HEK293 (cell line): ENCODE measurements around the gene RAD51.

Experiments
- CTCF ChIP-seq: fragments of 450-650 bp; formaldehyde crosslinking; IDR thresholded peaks from 2 replicates; pipeline ENCODE4 v1.5.1; 2016; ENCODE audit warnings: missing biosample characterization, missing genetic modification characterization
- KLF10 ChIP-seq: fragments of 450-650 bp; IDR thresholded peaks from 2 replicates; pipeline ENCODE4 v1.5.1; 2018; ENCODE audit warnings: missing biosample characterization, mild to moderate bottlenecking, missing genetic modification characterization
- TCF7L2 ChIP-seq: IDR thresholded peaks from 2 replicates; pipeline ENCODE4 v1.6.1; 2011; ENCODE audit warnings: low read depth, mild to moderate bottlenecking, inconsistent platforms, low read length, moderate library complexity, borderline replicate concordance
- ZNF274 ChIP-seq, 2 experiments: fragments of 200-500 bp in 1 of 2; fragments of 450-650 bp in 1 of 2; sonication (Bioruptor generic) in 1 of 2; formaldehyde crosslinking in 1 of 2; IDR thresholded peaks; 2 replicates each; pipeline versions ENCODE4 v1.5.1 to v1.6.1; 2014 to 2016; ENCODE audit warnings: borderline replicate concordance in 1 of 2, inconsistent platforms in 1 of 2, low read length in 1 of 2, missing biosample characterization in 1 of 2, missing genetic modification characterization in 1 of 2
- ZNF530 ChIP-seq: fragments of 450-650 bp; formaldehyde crosslinking; IDR thresholded peaks from 2 replicates; pipeline ENCODE4 v1.5.1; 2016; ENCODE audit warnings: low read depth, missing biosample characterization, missing genetic modification characterization
- ZNF76 ChIP-seq: fragments of 450-650 bp; formaldehyde crosslinking; IDR thresholded peaks from 2 replicates; pipeline ENCODE4; 2016; ENCODE audit warnings: low read depth, missing biosample characterization, missing genetic modification characterization, borderline replicate concordance
- TF ChIP-seq, protein P1 (sequence below): fragments of 450-650 bp; formaldehyde crosslinking; IDR thresholded peaks from 2 replicates; pipeline ENCODE4 v1.5.1; 2017; ENCODE audit warnings: missing biosample characterization, missing genetic modification characterization
- TF ChIP-seq, protein P2 (sequence below): fragments of 450-650 bp; formaldehyde crosslinking; IDR thresholded peaks from 2 replicates; pipeline ENCODE4 v1.5.1; 2016; ENCODE audit warnings: missing biosample characterization, missing genetic modification characterization
- TF ChIP-seq, protein P3 (sequence below): fragments of 450-650 bp; formaldehyde crosslinking; optimal IDR thresholded peaks from 2 replicates; pipeline ENCODE3; 2016; ENCODE audit warnings: missing biosample characterization, mild to moderate bottlenecking, missing genetic modification characterization

GRCh38 chr15:40743485-40743901 is 48.5 kb downstream of the RAD51 start:
- no peak for TF ChIP-seq CTCF (tag by site-specific recombination)
- TF ChIP-seq, protein P1, sequence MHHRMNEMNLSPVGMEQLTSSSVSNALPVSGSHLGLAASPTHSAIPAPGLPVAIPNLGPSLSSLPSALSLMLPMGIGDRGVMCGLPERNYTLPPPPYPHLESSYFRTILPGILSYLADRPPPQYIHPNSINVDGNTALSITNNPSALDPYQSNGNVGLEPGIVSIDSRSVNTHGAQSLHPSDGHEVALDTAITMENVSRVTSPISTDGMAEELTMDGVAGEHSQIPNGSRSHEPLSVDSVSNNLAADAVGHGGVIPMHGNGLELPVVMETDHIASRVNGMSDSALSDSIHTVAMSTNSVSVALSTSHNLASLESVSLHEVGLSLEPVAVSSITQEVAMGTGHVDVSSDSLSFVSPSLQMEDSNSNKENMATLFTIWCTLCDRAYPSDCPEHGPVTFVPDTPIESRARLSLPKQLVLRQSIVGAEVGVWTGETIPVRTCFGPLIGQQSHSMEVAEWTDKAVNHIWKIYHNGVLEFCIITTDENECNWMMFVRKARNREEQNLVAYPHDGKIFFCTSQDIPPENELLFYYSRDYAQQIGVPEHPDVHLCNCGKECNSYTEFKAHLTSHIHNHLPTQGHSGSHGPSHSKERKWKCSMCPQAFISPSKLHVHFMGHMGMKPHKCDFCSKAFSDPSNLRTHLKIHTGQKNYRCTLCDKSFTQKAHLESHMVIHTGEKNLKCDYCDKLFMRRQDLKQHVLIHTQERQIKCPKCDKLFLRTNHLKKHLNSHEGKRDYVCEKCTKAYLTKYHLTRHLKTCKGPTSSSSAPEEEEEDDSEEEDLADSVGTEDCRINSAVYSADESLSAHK (tag by site-specific recombination): no peak
- TF ChIP-seq TCF7L2: no peak
- TF ChIP-seq, protein P2, sequence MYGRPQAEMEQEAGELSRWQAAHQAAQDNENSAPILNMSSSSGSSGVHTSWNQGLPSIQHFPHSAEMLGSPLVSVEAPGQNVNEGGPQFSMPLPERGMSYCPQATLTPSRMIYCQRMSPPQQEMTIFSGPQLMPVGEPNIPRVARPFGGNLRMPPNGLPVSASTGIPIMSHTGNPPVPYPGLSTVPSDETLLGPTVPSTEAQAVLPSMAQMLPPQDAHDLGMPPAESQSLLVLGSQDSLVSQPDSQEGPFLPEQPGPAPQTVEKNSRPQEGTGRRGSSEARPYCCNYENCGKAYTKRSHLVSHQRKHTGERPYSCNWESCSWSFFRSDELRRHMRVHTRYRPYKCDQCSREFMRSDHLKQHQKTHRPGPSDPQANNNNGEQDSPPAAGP (tag by site-specific recombination): no peak
- TF ChIP-seq ZNF274 (IDR thresholded peaks at IDR 0.05; ENCODE audit: low read length): no peak
- TF ChIP-seq ZNF274 (tag by site-specific recombination; IDR thresholded peaks at IDR 0.05; ENCODE audit: borderline replicate concordance): no peak
- no peak for TF ChIP-seq KLF10 (tag by site-specific recombination)
- TF ChIP-seq, protein P3, sequence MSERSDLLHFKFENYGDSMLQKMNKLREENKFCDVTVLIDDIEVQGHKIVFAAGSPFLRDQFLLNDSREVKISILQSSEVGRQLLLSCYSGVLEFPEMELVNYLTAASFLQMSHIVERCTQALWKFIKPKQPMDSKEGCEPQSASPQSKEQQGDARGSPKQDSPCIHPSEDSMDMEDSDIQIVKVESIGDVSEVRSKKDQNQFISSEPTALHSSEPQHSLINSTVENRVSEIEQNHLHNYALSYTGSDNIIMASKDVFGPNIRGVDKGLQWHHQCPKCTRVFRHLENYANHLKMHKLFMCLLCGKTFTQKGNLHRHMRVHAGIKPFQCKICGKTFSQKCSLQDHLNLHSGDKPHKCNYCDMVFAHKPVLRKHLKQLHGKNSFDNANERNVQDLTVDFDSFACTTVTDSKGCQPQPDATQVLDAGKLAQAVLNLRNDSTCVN (tag by site-specific recombination): no peak
- no peak for TF ChIP-seq ZNF530 (tag by site-specific recombination)
- no peak for TF ChIP-seq ZNF76 (tag by site-specific recombination)
